Activated T-helper 2 cell treated with anti-CD3 and anti-CD28 coated beads, Interferon-gamma antibody, Interleukin-2, Interleukin-4, amounts not matched to agents 10 μg/mL and 5 μg/mL and 100 μg/mL, durations not matched to agents 14 hours and 24 hours and 36 hours (primary cell): Measurements from ENCODE around the gene TMEM209. TPM values are rescaled to one million over a fixed set of nuclear protein-coding genes. Genes with fewer than 3 reads are reported as not detected.

Source experiments
- DNase-seq: peaks from one replicate; pipeline ENCODE4 v3.0.0; 2021; ENCODE audit warnings: low spot score
- H3K27ac Mint-ChIP-seq: one replicate; pipeline ENCODE4 v1.8.0; 2021; ENCODE audit warnings: mixed read lengths
- H3K27me3 Mint-ChIP-seq: one replicate; pipeline ENCODE4 v1.8.0; 2021; ENCODE audit warnings: low read depth, mixed read lengths
- H3K36me3 Mint-ChIP-seq: one replicate; pipeline ENCODE4 v1.8.0; 2021; ENCODE audit warnings: low read depth, mixed read lengths
- H3K4me1 Mint-ChIP-seq: one replicate; pipeline ENCODE4 v1.8.0; 2021; ENCODE audit warnings: low read depth, mixed read lengths
- H3K4me3 Mint-ChIP-seq: one replicate; pipeline ENCODE4 v1.8.0; 2021; ENCODE audit warnings: low read depth, mild to moderate bottlenecking, moderate library complexity, mixed read lengths
- H3K9me3 Mint-ChIP-seq: one replicate; pipeline ENCODE4 v1.8.0; 2021; ENCODE audit warnings: mixed read lengths
- intact Hi-C: fragments of 100-400 bp; cut with micrococcal nuclease; formaldehyde crosslinking; loops from one replicate; pipeline ENCODE4 v1.15.1; 2023
- total RNA-seq: library from RNA; stranded (reverse); gene quantifications from 2 replicates; pipeline ENCODE4 v1.2.3, GENCODE V29; 2022

TMEM209 gene
- total RNA-seq, 1 donor from 2014 or later, result 41.6 TPM

GRCh38 chr7:130118801-130119200, 86.4 kb downstream of the TMEM209 start:
- Mint-ChIP-seq H3K27me3 (no peaks in the 10 kb centered on the region), H3K27ac (no peak overlapping the region), H3K9me3 (no peaks in the 10 kb centered on the region)

GRCh38 chr7:130118294-130118693, 86.9 kb downstream of the TMEM209 start:
- no peak overlapping the region for H3K4me3 Mint-ChIP-seq
- DNase-seq, result no peak
- H3K9me3 Mint-ChIP-seq, result no peaks in the 10 kb centered on the region
- intact Hi-C loops, result loop anchor here (2.0 kb wide), 1 partner anchor 19 kb away; no protein-coding TSS in a partner anchor
- H3K27ac Mint-ChIP-seq, result no peak overlapping the region
- peaks cover 32% of the 10 kb centered on the region for H3K36me3 Mint-ChIP-seq
- peaks cover 17% of the 10 kb centered on the region for H3K4me1 Mint-ChIP-seq
- no peaks in the 10 kb centered on the region for H3K27me3 Mint-ChIP-seq

More at GRCh38 chr7:130118801-130119200, 86.4 kb downstream of the TMEM209 start:
- no peak for DNase-seq
- intact Hi-C loops, result loop anchor here (2.0 kb wide), 1 partner anchor 18 kb away; no protein-coding TSS in a partner anchor
- Mint-ChIP-seq H3K36me3 (peaks cover 36% of the 10 kb centered on the region), H3K4me1 (peaks cover 17% of the 10 kb centered on the region), H3K4me3 (no peak overlapping the region)

GRCh38 chr7:130114776-130115175, 90.4 kb downstream of the TMEM209 start:
- no peak for DNase-seq
- H3K27me3 Mint-ChIP-seq, result no peaks in the 10 kb centered on the region
- H3K9me3 Mint-ChIP-seq, result no peaks in the 10 kb centered on the region
- no peak overlapping the region for H3K27ac Mint-ChIP-seq
- intact Hi-C loops, result no loop called here
- H3K4me3 Mint-ChIP-seq, result no peak overlapping the region
- peaks cover 11% of the 10 kb centered on the region for H3K4me1 Mint-ChIP-seq
- H3K36me3 Mint-ChIP-seq, result peaks cover 9% of the 10 kb centered on the region

Other genes starting within 250 kb of the TMEM209 start
- 26.4 and 26.6 TPM in 2 replicates for gene ZC3HC1, start 154.0 kb downstream of the TMEM209 start, total RNA-seq
- 13.9 and 16.0 TPM in 2 replicates for gene KLHDC10, start 134.9 kb downstream of the TMEM209 start, total RNA-seq
- gene SSMEM1, start 2.5 kb upstream of the TMEM209 start, total RNA-seq, result not detected in 2 replicates
- gene CPA2, start 61.5 kb upstream of the TMEM209 start, total RNA-seq, result 0.14 TPM in 1 of 2 replicates, not detected in the other
- gene CPA4, start 87.8 kb upstream of the TMEM209 start, total RNA-seq, result not detected in 2 replicates
- 0.66 and 2.2 TPM in 2 replicates for gene CPA5, start 139.4 kb upstream of the TMEM209 start, total RNA-seq
- gene CPA1, start 175.1 kb upstream of the TMEM209 start, total RNA-seq, result not detected in 2 replicates
- gene CEP41, start 235.6 kb upstream of the TMEM209 start, total RNA-seq, result 15.9 and 21.2 TPM in 2 replicates